Urothelium cell line (cell line): ENCODE measurements around the gene ADD1.
A peak's percentile ranks its signal among the peaks of the same experiment; 100 is the strongest.

Experiments
- DNase-seq: peaks from one replicate; pipeline ENCODE4 v3.0.0; 2011; ENCODE audit warnings: low spot score, mixed read lengths
- FAIRE-seq: peaks from 2 replicates; lab custom pipeline; 2011; peaks lifted over from hg19 to GRCh38; lab: Jason Lieb, UNC

Gene ADD1, protein sequence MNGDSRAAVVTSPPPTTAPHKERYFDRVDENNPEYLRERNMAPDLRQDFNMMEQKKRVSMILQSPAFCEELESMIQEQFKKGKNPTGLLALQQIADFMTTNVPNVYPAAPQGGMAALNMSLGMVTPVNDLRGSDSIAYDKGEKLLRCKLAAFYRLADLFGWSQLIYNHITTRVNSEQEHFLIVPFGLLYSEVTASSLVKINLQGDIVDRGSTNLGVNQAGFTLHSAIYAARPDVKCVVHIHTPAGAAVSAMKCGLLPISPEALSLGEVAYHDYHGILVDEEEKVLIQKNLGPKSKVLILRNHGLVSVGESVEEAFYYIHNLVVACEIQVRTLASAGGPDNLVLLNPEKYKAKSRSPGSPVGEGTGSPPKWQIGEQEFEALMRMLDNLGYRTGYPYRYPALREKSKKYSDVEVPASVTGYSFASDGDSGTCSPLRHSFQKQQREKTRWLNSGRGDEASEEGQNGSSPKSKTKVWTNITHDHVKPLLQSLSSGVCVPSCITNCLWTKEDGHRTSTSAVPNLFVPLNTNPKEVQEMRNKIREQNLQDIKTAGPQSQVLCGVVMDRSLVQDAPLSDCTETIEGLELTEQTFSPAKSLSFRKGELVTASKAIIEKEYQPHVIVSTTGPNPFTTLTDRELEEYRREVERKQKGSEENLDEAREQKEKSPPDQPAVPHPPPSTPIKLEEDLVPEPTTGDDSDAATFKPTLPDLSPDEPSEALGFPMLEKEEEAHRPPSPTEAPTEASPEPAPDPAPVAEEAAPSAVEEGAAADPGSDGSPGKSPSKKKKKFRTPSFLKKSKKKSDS

DNA sequence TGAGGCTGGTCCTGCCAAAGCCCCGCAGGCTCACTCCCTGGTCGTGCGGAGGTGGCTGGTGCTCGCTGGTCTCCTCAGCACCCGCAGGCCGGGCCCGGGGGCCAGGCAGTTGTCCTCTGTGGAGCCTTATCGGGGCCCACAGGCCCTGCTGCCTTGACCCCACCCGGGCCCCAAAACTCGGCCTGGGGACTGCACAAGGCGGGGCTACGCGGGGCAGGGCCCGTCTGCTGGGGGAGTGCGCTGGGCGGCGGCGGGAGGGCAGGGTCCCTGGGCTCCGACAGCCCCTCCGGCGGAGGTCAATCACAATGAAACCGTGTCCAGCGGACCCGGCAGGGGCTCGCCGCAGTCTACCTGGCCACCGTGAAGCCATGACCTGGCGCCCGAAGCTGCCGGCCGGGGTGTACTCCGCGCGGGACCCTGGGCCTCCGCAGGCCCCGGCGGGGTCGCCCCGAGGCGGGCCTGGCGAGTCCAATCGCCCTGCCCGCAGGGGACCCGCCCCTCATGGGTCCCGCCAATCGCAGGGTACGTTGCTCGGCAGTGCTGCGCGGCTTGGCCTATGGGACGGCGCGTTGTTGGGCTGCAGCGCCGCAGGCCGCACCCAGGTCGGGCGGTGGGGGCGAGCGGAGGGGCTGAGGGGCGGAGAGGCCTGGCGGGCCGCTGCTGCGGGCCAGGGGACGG, at the start of gene ADD1:
Gene ADD1, plus strand, starts transcription at position 582 of the 678 bp plus-strand sequence. CDS start 32,072 bp downstream, outside the sequence.
- DNase-seq (peak; percentile 98), FAIRE-seq (peak; percentile 88)

DNA sequence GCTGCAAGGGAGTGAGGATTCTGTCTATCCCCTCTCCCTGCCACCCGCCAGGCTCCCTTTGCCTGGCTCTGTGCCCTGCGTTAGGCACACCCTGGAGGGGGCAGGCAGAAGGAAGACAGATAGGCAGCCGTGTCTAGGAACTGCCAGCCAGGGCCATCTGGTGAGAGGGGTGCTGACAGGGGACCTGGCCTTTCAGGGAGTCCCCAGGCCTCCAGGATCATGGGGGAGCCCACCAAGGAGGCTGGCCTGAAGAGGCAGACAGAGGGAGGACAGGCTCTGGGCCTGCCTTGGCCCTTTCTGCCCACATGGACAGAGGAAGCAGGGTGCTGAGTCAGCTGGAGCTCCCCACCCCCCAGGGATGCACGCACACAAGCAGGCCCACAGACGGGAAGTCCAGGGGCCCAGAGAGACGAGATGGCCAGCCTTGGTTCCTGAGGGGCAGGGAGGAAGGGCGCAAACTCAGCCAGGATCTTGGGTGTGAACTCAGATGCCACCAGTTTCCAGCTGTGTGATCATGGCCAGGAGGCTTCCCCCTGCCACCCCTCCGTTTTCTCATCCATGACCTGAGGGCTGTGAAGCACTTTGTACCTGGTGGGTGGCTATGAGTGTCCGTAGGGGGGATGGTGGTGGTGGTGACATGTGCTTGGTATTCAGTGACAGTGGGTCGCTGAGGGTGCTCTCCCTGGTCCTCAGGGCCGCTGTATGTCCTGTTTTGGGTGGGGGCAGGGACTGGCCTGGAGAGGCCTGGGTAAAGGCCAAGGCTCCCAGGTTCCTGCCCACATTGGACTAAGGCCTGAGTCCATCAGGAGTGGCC, 49.0 kb upstream of the ADD1 start:
- no peak for FAIRE-seq
- DNase-seq, result peak; percentile 31

DNA sequence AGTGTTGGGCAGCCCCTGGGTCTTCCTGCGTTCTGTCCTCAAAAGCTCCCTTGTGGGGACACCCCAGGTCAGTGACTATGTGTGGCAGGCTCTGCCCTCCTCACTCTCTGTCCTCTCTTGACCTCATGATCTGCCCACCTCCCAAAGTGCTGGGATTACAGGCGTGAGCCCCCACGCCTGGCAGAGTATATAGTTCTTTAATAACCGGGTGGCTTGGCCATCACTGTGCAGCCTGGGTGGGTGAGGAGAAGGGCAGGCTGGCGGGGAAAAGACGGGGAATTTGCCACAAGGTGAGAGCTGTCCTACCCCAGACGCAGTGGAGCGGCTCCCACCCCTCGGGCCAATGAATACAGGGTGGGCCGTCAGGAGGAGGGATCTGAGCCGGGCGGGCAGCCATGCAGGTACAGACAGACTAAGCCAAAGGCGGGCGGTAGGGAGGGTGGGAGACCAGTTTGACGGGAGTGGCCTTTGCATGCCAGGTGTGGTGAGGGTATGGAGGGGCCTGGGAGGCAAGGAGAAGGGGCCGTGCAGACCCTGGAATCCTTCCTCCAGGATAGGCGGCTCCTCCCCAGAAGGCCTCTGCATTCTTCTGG, 48.2 kb upstream of the ADD1 start:
- DNase-seq (no peak), FAIRE-seq (no peak)

DNA sequence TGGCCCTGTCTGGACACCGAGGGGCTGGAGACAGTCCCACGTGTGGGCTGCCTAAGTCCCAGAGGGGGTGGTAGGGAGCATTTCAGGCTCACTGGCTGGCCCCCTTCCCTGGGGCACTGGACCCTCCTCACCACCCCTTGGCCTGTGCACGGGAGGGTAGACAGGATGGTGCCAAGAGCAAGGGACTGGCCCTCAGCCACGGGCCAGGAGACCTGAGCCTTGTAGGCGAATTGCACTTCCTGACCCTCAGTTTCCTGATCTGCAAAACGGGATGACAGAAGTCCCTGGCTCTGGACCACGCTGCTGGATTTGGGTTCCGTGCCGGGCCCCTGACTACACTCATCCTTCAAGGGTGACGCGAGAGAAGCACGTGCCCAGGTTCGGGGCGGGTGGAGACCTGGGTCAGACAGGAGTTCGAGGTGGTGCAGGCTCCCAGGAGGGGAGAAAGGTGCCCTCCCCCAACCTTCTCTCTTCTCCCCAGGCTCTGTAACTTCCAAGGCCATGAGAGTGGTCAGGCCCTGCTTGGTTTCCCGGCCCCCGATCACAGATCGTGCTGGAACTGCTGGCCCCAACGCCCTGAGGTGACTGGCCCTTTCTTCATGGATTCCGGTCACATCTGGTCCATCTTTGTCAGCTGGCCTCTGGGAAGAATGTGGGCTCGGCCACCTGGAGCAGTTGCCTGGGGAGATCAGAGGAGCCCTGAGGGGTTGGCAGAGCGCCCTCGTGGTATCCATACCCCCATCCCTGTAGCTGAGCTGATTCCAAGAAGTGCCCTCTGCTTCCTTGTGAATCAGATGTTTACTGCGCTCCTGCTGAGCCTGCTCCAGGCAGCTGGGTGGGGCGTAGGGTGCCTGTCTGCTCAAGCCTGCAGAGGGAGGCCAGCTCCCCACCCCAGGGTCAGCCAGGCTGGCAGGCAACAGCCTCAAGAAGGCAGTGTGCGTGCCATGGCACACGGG, 47.5 kb upstream of the ADD1 start:
- DNase-seq (no peak), FAIRE-seq (no peak)

DNA sequence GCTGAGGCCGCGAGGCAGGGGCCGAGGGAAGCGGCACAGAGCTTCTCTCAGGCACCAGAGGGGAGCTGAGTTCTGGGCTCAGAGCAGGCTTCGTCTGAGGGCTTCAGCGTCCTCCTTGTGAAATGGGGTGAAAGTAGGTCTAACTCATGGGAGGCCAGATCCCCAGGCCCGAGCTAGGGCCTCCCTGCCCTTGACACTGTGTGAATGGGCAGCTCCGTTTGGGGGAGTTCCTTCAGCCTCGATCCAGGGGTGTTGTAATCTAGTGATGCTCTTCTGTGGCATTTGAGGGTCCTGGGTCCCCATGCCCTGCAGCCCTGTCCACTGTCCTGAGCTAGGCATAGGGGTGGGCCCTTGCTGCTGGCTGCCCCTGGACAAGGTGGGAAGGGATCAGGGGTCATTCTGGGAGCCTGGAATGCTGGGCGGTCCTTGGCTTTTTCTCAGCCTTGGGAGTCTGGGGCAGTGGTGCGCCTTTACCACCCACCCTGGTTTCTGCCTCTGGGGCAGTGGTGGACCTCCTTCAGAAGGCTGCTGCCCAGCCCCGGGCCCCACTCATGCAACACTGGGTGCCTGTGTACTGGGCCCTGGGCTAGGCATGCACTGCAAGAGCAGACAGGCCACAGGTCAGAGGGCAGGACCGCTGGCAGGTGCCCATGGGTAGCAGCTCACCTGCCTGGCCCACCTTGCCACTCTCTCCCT, 46.6 kb upstream of the ADD1 start:
- FAIRE-seq (no peak), DNase-seq (no peak)

DNA sequence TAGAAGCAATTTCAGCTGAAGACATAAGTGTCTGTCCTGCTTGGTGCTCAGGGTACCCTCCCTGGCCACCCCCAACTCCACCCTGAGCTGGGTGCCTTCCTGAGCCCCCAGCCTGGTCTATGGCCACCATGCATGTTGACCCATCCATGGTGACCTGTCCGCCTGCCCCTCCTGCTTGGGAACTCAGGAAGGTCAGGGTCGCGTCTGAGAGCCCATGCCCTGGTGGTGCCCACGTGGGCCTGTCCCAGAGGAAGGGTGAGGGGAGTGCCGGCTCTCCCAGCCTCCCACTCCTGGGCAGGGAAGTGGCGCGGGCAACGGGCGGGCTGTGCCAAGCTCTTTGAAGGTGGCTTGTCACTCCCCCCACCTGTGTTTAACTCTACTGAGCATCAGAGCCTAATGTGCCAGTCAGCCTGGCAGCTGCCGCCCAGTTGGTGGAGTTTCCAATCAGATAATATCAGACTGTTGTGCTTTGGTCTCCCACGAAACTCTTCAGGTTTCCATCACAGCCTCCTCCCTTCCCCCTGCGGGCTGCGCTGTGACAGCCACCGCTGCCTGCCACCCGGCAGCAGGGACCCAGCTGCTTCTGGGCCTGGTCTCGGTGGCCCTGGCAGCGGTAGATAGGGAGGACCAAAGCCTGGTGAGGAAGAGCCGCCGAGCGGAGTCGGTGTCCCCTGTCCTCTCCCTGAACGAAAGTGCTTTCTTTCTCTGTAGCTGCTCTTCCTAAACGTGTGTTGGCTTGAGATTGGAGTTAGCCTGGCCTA, 45.9 kb upstream of the ADD1 start:
- DNase-seq, result no peak
- FAIRE-seq, result no peak

DNA sequence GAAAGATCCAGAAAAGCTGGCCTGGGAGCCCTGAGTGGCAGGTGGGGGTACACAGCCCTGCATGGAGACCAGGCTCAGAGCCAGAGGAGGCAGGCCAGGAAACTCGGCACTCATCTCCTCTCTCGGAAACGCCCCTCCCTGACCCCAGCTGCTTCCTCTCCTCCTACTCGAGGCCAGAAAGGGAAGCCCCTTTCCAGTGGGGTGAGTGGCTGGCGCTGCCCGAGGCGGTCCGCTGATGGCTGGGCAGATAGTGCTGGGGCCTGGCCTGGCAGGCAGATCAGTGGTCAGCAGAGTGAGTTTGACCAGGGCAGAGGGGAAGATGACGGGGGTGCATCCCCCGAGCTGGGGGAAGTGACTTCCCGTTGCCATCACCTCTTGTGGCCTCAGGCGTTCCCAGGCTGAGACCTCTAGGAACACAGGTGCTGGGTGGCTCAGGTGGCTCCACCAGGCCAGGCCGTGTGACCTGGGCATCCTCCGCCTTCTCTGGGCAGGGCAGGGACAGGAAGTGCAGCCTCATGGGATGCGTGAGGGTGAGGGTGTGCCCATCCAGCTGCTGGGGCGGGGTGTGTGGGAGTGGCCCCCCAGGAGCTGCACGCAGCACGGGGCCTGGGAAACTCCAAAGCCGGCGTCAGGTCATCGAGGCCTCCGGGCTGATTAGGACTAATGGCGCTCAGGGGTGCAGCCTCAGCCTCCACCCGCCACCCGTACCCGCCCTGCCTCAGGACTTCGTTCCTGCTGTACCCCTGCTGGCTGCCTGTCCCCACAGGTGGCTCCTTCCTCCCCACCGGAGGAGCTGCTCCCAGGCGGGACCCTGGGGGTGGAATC, 45.0 kb upstream of the ADD1 start:
- DNase-seq (no peak), FAIRE-seq (no peak)

DNA sequence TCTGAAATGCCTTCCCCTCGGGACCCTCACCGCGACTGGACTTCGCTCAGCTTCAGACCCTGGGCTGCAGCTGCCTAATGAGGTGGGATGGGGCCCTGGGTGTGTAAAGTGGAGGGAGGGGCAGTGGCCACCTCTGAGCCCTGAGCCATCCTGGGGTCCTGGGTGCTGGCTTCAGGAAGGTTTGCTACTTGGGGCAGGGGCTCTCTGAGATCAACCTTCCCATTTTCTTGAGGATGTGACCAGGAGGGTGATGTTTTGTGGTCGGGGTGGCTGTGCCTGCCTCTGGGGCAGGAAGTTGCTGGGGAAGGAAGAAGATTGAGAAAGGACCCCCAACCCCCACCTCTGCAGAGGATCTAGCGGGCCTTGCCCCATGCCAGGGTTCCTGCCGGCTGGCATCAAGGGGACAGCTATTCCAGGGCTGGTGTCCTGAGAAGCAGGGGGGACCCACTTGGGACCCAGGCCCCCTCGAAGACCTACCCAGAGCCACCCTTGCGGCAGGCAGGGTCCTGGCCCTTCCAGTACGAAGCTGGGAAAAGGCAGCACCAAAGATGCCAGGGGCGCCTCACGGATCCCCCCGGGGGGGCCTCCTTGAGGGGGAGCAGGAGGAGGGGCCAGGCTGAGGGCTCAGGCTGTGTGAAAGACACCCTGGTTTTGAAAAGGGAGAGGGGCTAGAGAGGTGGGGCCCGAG, 44.3 kb upstream of the ADD1 start:
- FAIRE-seq, result no peak

DNA sequence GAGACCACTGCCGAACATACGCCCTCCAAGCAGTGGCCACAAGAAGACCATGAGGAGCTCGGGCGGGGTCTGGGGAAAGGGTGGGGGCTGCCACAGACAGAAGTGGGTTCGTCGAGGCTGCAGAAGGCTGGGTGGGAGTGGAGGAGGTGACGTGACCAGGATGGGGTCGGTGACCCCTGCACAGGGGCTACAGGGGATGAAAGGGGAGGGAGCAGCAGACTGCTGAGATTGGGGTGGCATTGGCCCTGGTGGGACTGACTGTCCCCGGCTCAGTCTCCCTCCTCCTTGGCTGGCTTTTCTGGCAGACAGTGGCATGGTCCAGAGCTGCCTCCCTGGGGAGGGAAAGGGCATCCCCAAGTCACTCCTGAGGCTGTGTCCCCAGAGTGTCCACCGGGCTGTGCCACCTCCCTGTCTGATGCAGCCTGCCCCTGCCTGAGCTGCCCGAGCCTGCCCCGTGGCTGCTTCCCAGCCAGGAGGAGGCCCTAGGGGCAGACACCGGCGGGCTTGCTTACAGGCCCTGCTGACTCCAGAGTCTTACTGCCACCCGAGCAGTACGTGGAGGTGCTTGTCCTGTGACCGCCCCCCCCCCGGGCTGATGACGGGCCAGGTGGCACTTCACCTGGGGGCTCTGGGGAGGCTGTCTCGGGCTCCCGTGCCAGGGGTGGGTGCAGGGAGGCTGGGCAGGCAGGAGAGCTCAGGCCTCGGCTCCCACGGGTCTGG, 43.5 kb upstream of the ADD1 start:
- no peak for FAIRE-seq
- DNase-seq, result no peak

More for the DNA sequence above, 44.3 kb upstream of the ADD1 start:
- DNase-seq, result no peak

DNA sequence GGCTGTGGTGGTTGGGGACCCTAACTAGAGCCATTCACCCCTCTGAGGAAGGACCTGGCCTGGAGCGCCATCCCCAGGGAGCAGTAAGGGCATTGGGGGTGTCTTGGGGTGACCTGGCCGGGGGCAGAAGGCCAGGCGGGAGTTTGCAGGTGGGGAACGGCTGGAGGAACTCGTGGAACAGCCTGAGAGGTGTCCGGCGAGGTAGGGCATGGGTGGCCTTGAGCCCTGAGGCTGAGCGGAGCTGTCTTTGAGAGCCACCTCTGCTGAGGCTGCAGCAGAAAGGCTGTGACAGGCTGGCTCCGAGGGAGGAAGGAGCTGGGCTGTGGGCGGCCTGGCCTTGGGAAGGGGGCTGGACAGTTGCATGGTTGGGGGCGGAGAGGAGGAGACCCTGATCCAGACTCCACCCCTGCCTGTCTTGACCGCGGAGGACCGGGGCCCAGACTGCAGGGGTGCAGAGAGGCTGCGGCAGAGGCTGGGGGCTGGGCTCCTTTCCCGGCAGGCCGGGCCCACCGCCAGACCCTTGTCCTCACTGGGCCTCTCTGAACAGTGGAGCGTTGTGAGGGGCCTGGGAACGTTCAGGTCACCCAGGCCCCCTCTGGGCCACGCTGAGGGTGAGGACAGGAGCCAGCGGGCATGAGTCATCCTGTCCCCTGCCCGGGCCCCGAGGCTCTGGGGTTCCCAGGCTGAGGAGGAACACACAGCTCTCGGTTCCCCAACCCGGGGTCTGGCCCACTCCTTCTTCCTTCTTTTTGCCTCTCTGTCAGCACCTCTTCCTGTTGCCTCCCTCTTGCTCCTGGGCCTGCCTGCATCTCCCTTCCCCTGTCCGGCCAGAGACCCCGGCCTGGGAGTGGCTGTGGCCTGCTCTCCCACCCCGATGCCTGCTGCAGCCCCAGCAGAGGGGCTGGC, 42.7 kb upstream of the ADD1 start:
- DNase-seq (peak; percentile 30), FAIRE-seq (no peak)

DNA sequence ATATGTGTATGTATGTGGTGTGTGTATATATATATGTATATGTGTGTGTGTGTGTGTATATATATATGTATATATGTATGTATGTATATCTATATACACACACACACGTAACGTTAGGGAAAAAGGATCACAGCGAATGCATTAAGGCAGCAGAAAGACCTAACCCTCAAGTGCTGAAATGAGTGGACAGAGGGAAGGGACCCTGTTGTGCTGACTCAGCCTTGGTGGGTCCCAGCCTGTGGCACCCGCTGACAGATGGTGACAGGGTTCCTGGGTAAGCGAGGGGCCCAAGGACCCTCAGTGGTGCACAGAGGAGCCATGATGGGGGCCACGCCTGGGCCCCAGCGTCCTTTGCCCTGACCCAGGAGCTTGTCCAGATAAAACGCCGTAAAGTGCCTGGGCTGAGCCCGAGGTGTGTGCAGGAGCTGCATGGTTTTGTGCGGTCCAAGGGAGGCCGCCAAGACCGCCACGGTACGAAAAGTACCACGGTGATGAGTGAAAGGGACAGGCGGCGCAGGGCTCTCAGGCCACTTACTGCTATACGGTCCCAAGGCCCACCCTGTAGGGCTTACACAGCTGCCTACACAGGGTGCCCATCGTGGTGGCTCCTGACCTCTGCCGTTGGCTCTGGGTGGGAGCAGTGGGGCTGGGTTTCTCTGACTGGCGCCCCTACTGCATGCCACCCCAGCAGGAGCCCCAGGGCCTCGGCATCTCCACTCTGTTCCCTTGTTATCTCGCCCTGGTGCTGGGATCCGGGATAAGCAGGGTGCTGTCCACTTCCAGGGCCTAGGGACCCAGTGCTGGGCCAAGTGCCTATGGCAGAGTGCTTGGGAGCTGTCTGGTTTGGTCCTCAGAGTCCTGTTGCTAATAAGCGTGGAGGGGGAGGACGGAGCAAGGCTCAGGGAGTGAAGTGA, 40.8 kb upstream of the ADD1 start:
- no peak for DNase-seq
- FAIRE-seq, result no peak

DNA sequence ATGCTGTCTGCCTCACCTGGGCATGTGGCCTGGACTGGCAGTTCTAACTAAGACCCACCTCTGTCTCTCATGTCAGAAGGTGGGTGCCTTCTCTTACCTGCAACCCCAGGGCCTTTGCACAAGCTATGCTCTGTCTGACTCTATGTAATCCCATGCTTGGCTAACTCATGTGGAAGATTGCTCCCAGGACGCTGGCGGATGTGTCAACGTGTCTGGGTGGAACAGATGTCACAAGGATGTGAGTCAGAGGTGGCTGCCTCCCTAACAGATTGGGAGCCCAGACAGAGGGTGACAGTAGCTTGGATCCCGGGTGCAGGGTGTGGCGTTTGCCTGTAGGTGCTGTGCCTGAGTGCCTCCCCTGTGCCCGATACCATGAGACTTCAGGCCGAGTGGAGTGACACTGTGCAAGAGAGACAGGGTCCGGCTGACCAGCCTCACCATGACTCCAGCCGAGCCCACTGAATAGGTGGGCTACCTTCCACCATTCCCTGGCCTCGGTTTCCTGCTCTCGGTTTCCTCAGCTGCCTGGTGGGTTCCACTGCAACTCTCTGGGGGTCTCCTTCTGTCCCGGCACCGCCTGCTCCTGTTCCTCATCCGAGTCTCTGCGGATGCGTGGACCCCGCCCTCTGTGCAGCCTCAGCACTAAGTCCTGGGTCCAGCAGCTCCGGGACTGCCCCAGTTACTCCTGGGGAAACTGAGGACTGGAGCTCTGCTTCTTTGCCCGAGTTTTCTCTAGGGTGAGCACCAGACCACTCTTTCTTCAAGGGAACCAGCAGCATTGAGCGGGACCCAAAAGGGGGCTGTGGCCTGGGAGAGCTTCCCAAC, 39.8 kb upstream of the ADD1 start:
- FAIRE-seq (no peak), DNase-seq (no peak)

DNA sequence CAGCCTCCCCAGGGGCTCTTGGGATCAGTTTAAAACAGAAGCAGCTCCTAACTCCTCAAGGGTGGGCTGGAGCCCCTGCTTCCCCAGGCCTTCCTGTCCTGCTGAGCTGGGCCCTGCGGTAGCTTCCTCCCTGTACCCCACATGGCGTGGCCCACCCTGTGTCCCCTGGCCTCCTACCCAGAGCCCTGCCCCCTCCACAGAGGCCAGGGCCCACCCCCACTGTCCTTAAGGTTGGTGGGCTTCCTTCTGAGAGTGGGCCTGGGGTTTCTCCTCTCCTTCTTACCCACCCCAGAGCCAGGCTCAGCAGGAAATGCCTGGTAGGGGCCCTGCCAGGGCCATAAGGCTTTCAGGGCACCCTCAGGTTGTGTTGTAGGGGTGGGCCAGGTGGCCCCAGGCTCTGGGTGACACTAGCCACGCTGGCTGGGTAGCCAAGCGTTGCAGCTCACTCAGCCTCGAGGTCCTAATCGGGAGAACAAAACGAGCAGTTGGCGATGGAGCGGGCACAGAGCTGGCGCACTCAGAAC, 39.1 kb upstream of the ADD1 start:
- FAIRE-seq, result no peak

More for the DNA sequence above, 39.1 kb upstream of the ADD1 start:
- DNase-seq, result no peak
